Activated naive CD8-positive, alpha-beta T cell treated with anti-CD3 and anti-CD28 coated beads for 36 hours (primary cell): ENCODE results near the gene STARD6. TPM values are rescaled to one million over a fixed set of nuclear protein-coding genes. Genes with fewer than 3 reads are reported as not detected.
"Not testable (repeated sequence)": the region's sequence is repeated elsewhere in the genome, so short reads cannot be mapped to it uniquely, and the experiment has no call there.

Source experiments
- DNase-seq: peaks from one replicate; pipeline ENCODE4 v3.0.0; 2021
- H3K27ac Mint-ChIP-seq: one replicate; pipeline ENCODE4 v1.8.0; 2022; ENCODE audit warnings: mild to moderate bottlenecking, moderate library complexity, mixed read lengths
- H3K27me3 Mint-ChIP-seq: one replicate; pipeline ENCODE4 v1.8.0; 2022; ENCODE audit warnings: mild to moderate bottlenecking, mixed read lengths
- H3K36me3 Mint-ChIP-seq: one replicate; pipeline ENCODE4 v1.8.0; 2021; ENCODE audit warnings: mild to moderate bottlenecking, mixed read lengths
- H3K4me1 Mint-ChIP-seq: one replicate; pipeline ENCODE4 v1.8.0; 2021; ENCODE audit warnings: mixed read lengths
- H3K4me3 Mint-ChIP-seq: one replicate; pipeline ENCODE4 v1.8.0; 2022; ENCODE audit warnings: mild to moderate bottlenecking, moderate library complexity, mixed read lengths
- H3K9me3 Mint-ChIP-seq: one replicate; pipeline ENCODE4 v1.8.0; 2022; ENCODE audit warnings: mixed read lengths
- total RNA-seq, 2 experiments: library from RNA; stranded (reverse); gene quantifications; one replicate each; pipeline ENCODE4 v1.2.3, GENCODE V29; 2021

The STARD6 gene
- total RNA-seq, 2 experiments from 2014 or later = not detected

GRCh38 chr18:54378057-54378456, 20.4 kb upstream of the STARD6 start:
- H3K36me3 Mint-ChIP-seq = peaks cover 8% of the 10 kb centered on the region
- no peaks in the 10 kb centered on the region for H3K4me1 Mint-ChIP-seq
- no peaks in the 10 kb centered on the region for H3K9me3 Mint-ChIP-seq
- no peak overlapping the region for H3K4me3 Mint-ChIP-seq
- DNase-seq = no peak
- no peak overlapping the region for H3K27ac Mint-ChIP-seq
- H3K27me3 Mint-ChIP-seq = no peaks in the 10 kb centered on the region

- peaks cover 16% of the 10 kb centered on the region for H3K4me1 Mint-ChIP-seq
- no peak overlapping the region for H3K4me3 Mint-ChIP-seq
- no peaks in the 10 kb centered on the region for H3K9me3 Mint-ChIP-seq
- no peak for DNase-seq
- no peak overlapping the region for H3K27ac Mint-ChIP-seq
- H3K27me3 Mint-ChIP-seq = peaks cover 14% of the 10 kb centered on the region
- H3K36me3 Mint-ChIP-seq = peaks cover 7% of the 10 kb centered on the region
Observed at GRCh38 chr18:54360406-54360805, 2.7 kb upstream of the STARD6 start.

GRCh38 chr18:54359233-54359632, 1.6 kb upstream of the STARD6 start:
- H3K27me3 Mint-ChIP-seq = peaks cover 14% of the 10 kb centered on the region
- H3K4me3 Mint-ChIP-seq = peak overlapping the region; percentile 100
- no peaks in the 10 kb centered on the region for H3K9me3 Mint-ChIP-seq
- H3K36me3 Mint-ChIP-seq = peaks cover 7% of the 10 kb centered on the region
- no peak overlapping the region for H3K27ac Mint-ChIP-seq
- peaks cover 16% of the 10 kb centered on the region for H3K4me1 Mint-ChIP-seq
- no peak for DNase-seq

- DNase-seq = no peak
- peaks cover 14% of the 10 kb centered on the region for H3K27me3 Mint-ChIP-seq
Observed at GRCh38 chr18:54358495-54359040, 910 bp upstream of the STARD6 start.

GRCh38 chr18:54357082-54357659, 487 bp downstream of the STARD6 start:
- DNase-seq = no peak
- H3K36me3 Mint-ChIP-seq = peaks cover 7% of the 10 kb centered on the region
- peak overlapping the region; percentile 100 for H3K4me3 Mint-ChIP-seq
- H3K4me1 Mint-ChIP-seq = peaks cover 16% of the 10 kb centered on the region
- peak overlapping the region; percentile 92 for H3K27ac Mint-ChIP-seq
- H3K9me3 Mint-ChIP-seq = no peaks in the 10 kb centered on the region
- peaks cover 16% of the 10 kb centered on the region for H3K27me3 Mint-ChIP-seq

More at GRCh38 chr18:54358495-54359040, 910 bp upstream of the STARD6 start:
- Mint-ChIP-seq H3K4me3 (peak overlapping the region; percentile 100), H3K27ac (peak overlapping the region; percentile 92), H3K36me3 (peaks cover 7% of the 10 kb centered on the region), H3K4me1 (peaks cover 16% of the 10 kb centered on the region), H3K9me3 (no peaks in the 10 kb centered on the region)

GRCh38 chr18:54351186-54351585, 6.5 kb downstream of the STARD6 start:
- no peaks in the 10 kb centered on the region for H3K4me1 Mint-ChIP-seq
- no peaks in the 10 kb centered on the region for H3K36me3 Mint-ChIP-seq
- no peaks in the 10 kb centered on the region for H3K9me3 Mint-ChIP-seq
- DNase-seq = no peak
- no peak overlapping the region for H3K27ac Mint-ChIP-seq
- no peak overlapping the region for H3K4me3 Mint-ChIP-seq
- peaks cover 36% of the 10 kb centered on the region for H3K27me3 Mint-ChIP-seq

- H3K4me3 Mint-ChIP-seq = no peak overlapping the region
- no peak for DNase-seq
- H3K4me1 Mint-ChIP-seq = no peaks in the 10 kb centered on the region
- peaks cover 7% of the 10 kb centered on the region for H3K27me3 Mint-ChIP-seq
- H3K36me3 Mint-ChIP-seq = peaks cover 1% of the 10 kb centered on the region
- H3K27ac Mint-ChIP-seq = no peak overlapping the region
- peaks cover 2% of the 10 kb centered on the region for H3K9me3 Mint-ChIP-seq
Observed at GRCh38 chr18:54338230-54338629, 19.4 kb downstream of the STARD6 start.

GRCh38 chr18:54335638-54336173, 22.0 kb downstream of the STARD6 start:
- H3K36me3 Mint-ChIP-seq = no peaks in the 10 kb centered on the region
- no peaks in the 10 kb centered on the region for H3K9me3 Mint-ChIP-seq
- H3K27me3 Mint-ChIP-seq = peaks cover 8% of the 10 kb centered on the region
- H3K4me1 Mint-ChIP-seq = no peaks in the 10 kb centered on the region
- H3K27ac Mint-ChIP-seq = no peak overlapping the region
- DNase-seq = no peak
- no peak overlapping the region for H3K4me3 Mint-ChIP-seq

GRCh38 chr18:54330768-54331548, 26.7 kb downstream of the STARD6 start:
- DNase-seq = no peak
- no peaks in the 10 kb centered on the region for H3K36me3 Mint-ChIP-seq
- no peaks in the 10 kb centered on the region for H3K9me3 Mint-ChIP-seq

GRCh38 chr18:54329787-54330186, 27.9 kb downstream of the STARD6 start:
- Mint-ChIP-seq H3K4me3 (no peak overlapping the region), H3K36me3 (no peaks in the 10 kb centered on the region), H3K27ac (no peak overlapping the region), H3K4me1 (no peaks in the 10 kb centered on the region), H3K27me3 (peaks cover 6% of the 10 kb centered on the region), H3K9me3 (no peaks in the 10 kb centered on the region)
- no peak for DNase-seq

More at GRCh38 chr18:54330768-54331548, 26.7 kb downstream of the STARD6 start:
- no peak overlapping the region for H3K4me3 Mint-ChIP-seq
- no peaks in the 10 kb centered on the region for H3K4me1 Mint-ChIP-seq
- peaks cover 10% of the 10 kb centered on the region for H3K27me3 Mint-ChIP-seq
- no peak overlapping the region for H3K27ac Mint-ChIP-seq

GRCh38 chr18:54327818-54328217, 29.8 kb downstream of the STARD6 start:
- H3K9me3 Mint-ChIP-seq = no peaks in the 10 kb centered on the region
- peaks cover 6% of the 10 kb centered on the region for H3K27me3 Mint-ChIP-seq
- H3K4me1 Mint-ChIP-seq = no peaks in the 10 kb centered on the region
- DNase-seq = no peak
- no peaks in the 10 kb centered on the region for H3K36me3 Mint-ChIP-seq
- H3K27ac Mint-ChIP-seq = no peak overlapping the region
- H3K4me3 Mint-ChIP-seq = no peak overlapping the region

GRCh38 chr18:54323970-54324369, 33.7 kb downstream of the STARD6 start:
- Mint-ChIP-seq H3K4me1 (no peaks in the 10 kb centered on the region), H3K27ac (no peak overlapping the region), H3K36me3 (no peaks in the 10 kb centered on the region), H3K4me3 (no peak overlapping the region), H3K27me3 (no peaks in the 10 kb centered on the region), H3K9me3 (no peaks in the 10 kb centered on the region)
- no peak for DNase-seq

- Mint-ChIP-seq H3K4me3 (no peak overlapping the region), H3K9me3 (no peaks in the 10 kb centered on the region), H3K27me3 (no peaks in the 10 kb centered on the region), H3K36me3 (no peaks in the 10 kb centered on the region), H3K4me1 (no peaks in the 10 kb centered on the region), H3K27ac (no peak overlapping the region)
- DNase-seq = no peak
Observed at GRCh38 chr18:54323561-54323960, 34.1 kb downstream of the STARD6 start.

GRCh38 chr18:54316071-54316820, 41.4 kb downstream of the STARD6 start:
- Mint-ChIP-seq H3K4me3 (no peak overlapping the region), H3K27me3 (peaks cover 15% of the 10 kb centered on the region), H3K36me3 (no peaks in the 10 kb centered on the region), H3K9me3 (peaks cover 1% of the 10 kb centered on the region), H3K27ac (no peak overlapping the region), H3K4me1 (no peaks in the 10 kb centered on the region)
- DNase-seq = no peak

GRCh38 chr18:54309564-54309963, 48.1 kb downstream of the STARD6 start:
- H3K27ac Mint-ChIP-seq, H3K27me3 Mint-ChIP-seq, DNase-seq, H3K36me3 Mint-ChIP-seq, H3K9me3 Mint-ChIP-seq, H3K4me3 Mint-ChIP-seq, H3K4me1 Mint-ChIP-seq: not testable (repeated sequence)
